Fibroblast of the aortic adventitia (primary cell): ENCODE results near the gene OARD1. TPM values are rescaled to one million over a fixed set of nuclear protein-coding genes. Genes with fewer than 3 reads are reported as not detected.

Experiments used
- DNase-seq: peaks from one replicate; pipeline ENCODE4 v3.0.0-alpha.2; 2010; ENCODE audit warnings: low read depth
- H3K4me3 ChIP-seq: 2 replicates; pipeline ENCODE4 v1.5.1; 2011; ENCODE audit warnings: low read depth, mild to moderate bottlenecking, control low read depth, low read length, moderate library complexity
- CTCF ChIP-seq: IDR thresholded peaks from 2 replicates; pipeline ENCODE4 v1.5.1; 2011; ENCODE audit warnings: mild to moderate bottlenecking, low read length, control low read depth, inconsistent platforms; ENCODE audit not compliant: insufficient read depth
- total RNA-seq: library from RNA; depleted of rRNA; stranded (reverse); fragments of >200 nt; gene quantifications from 2 replicates; pipeline ENCODE4 v1.2.3, GENCODE V29; 2012; ENCODE audit warnings: low replicate concordance

The OARD1 gene
- total RNA-seq, 1 donor: 10.8 TPM

- TF ChIP-seq CTCF: no peak
- peak; percentile 30 for DNase-seq
- H3K4me3 ChIP-seq: no peak overlapping the region
Measured at GRCh38 chr6:41037107-41037900, 34.9 kb downstream of the OARD1 start.

GRCh38 chr6:41036601-41037000, 35.6 kb downstream of the OARD1 start:
- no peak for TF ChIP-seq CTCF
- H3K4me3 ChIP-seq: no peak overlapping the region
- no peak for DNase-seq

- DNase-seq: no peak
- TF ChIP-seq CTCF: no peak
- H3K4me3 ChIP-seq: no peak overlapping the region
Measured at GRCh38 chr6:41036186-41036585, 36.0 kb downstream of the OARD1 start.

- DNase-seq: no peak
- no peak for TF ChIP-seq CTCF
- no peak overlapping the region for H3K4me3 ChIP-seq
Measured at GRCh38 chr6:41033776-41034175, 38.4 kb downstream of the OARD1 start.

- no peak for DNase-seq
- no peak overlapping the region for H3K4me3 ChIP-seq
- no peak for TF ChIP-seq CTCF
Measured at GRCh38 chr6:41032830-41033229, 39.3 kb downstream of the OARD1 start.

GRCh38 chr6:41028561-41029412, 43.4 kb downstream of the OARD1 start:
- no peak for DNase-seq
- H3K4me3 ChIP-seq: peak overlapping the region; percentile 60
- TF ChIP-seq CTCF: no peak
